Ureter (tissue), 1 donor: ENCODE data around the gene PPP4C. TPM values are rescaled to one million over a fixed set of nuclear protein-coding genes. Genes with fewer than 3 reads are reported as not detected.
"Not testable (repeated sequence)": the region's sequence is repeated elsewhere in the genome, so short reads cannot be mapped to it uniquely, and the experiment has no call there.

Source experiments
- DNase-seq: peaks from one replicate; pipeline ENCODE4 v3.0.0-alpha.2; 2020; ENCODE audit warnings: low spot score
- total RNA-seq: library from RNA; stranded (reverse); gene quantifications from one replicate; pipeline ENCODE4 v1.2.4, GENCODE V29; 2023
- donor health status: DM: yes; HTN: yes; CAD: no.

The PPP4C gene
- total RNA-seq = 88.9 TPM

DNA sequence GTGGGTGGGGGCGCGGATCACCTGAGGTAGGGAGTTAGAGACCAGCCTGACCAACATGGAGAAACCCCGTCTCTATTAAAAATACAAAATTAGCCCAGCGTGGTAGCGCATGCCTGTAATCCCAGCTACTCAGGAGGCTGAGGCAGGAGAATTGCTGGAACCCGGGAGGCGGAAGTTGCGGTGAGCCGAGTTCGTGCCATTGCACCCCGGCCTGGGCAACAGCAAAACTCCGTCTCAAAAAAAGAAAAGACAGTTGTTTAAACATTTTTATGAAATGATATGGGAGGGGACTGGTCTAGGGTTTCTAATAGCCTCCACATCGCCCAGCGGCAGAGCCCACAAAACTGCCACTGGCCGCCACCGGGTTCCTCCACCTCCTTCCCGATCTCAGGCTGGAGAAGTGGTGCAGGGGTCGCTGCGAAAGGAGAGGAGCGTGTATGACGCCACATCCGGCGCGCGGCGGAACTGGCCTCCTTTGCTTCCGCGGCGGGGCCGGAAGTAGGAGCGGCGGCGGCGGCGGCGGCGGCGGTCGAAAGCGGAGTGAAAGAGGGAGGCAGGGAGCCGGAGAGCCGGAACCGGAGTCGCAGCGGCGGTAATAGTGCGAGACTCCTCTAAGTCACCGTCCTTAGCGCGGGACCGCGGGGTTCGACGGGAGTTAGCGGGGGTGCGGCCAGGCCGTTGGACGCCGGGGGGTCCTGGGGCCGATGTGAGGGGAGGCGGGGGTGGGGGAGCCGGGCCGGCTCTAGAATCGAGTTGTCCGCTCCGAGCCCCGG, at the start of gene PPP4C:
Gene PPP4C, plus strand, starts transcription at position 492 of the 773 bp plus-strand sequence. CDS start 384 bp downstream, outside the sequence.
- DNase-seq = peak; percentile 92

- no peak for DNase-seq
Measured at GRCh38 chr16:30026449-30026848, 49.3 kb upstream of the PPP4C start.

GRCh38 chr16:30027588-30028437, 48.0 kb upstream of the PPP4C start:
- no peak for DNase-seq

- no peak for DNase-seq
Measured at GRCh38 chr16:30028438-30029076, 47.2 kb upstream of the PPP4C start.

DNA sequence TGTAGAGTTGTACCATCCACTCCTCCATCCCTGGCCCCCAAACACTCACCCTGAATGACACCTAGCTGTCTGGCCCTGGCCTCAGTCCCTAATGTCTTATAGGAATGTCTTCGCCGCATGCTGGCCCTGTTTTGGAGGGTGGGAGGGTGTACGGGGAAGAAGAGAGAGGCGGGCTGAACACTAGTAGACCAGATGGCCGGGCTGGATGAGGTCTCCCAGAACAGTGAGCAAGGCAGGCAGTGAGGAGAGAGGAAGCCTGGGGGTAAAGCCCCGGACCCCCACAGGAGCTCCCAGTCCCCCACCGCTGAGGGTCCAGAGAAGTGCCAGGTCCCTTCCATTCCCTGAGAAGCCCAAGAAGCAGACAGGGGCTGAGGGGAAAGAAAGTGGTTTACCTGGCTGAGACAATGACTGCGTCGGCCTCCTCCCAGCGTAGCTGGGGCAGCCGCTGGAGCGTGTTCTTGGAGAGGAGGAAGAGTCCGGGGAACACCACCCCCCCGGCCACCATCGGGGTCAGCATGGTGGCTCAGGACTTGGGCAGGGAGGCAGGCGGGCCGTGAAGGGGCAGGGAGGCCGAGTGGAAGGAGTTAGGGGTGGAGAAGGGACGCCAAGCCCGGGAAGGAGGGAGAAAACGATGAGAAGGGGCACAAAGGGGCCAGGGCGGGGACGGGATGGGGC, 45.6 kb upstream of the PPP4C start:
- DNase-seq = no peak

GRCh38 chr16:30030841-30031413, 44.9 kb upstream of the PPP4C start, which contains the start of gene TLCD3B:
TLCD3B (minus strand) TSS chr16:30031271; CDS start chr16:30030527, 744 bp downstream.
- no peak for DNase-seq

DNA sequence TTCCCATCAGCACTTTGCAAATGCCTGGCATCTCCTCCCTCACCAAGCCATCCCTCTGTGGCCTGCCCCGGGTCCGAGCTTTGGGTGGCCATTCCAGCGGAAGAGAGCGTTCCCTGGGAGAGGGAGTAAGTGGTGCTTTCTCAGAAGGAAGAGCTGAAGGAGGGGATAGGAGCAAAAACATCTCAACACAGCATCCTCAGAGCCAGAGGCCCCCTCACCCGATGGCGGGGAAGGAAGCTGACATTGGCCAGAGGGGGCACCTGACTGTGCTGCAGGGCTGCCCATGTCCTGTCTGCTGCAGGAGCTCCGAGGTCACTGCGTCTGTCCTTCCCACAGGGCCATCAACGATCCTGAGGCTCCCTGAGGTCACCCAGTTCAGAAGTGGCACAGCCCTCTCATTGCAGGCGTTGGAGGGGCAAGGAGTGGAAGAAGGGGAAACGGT, 44.3 kb upstream of the PPP4C start:
- no peak for DNase-seq

DNA sequence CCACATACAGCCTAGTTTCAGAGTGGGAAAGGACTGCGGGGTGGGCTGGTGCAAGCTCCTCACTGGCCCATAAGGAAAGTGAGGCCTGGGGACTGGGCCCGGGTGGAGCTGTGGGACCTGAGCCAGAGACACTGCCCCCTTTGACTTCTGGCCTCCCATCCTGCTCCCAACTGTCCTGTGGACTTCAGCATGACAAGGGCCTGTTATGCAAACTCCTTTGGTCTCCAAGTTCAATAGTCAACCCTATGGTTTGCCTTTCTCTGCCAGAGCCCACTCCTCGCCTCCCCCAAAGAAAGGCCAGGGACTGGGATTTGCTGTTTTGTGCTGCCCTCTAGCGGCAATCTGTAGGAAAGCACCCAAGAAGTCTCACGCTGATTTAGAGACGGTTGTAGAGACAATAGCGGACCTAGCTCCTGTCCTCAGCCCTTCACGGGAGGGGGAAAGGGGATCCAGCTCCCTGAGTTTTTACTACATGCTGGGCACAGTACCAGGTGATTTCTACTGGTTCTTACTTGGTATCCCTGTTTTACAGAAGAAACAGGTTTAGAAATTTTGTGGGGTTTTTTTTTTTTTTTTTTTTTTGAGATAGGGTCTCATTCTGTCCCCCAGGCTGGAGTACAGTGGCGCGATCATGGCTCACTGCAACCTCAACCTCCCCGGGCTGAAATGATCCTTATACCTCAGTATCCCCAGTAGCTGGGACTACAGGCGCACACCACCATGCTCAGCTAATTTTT, 43.5 kb upstream of the PPP4C start:
- DNase-seq = no peak

- DNase-seq = no peak
Measured at GRCh38 chr16:30033270-30033669, 42.5 kb upstream of the PPP4C start.

DNA sequence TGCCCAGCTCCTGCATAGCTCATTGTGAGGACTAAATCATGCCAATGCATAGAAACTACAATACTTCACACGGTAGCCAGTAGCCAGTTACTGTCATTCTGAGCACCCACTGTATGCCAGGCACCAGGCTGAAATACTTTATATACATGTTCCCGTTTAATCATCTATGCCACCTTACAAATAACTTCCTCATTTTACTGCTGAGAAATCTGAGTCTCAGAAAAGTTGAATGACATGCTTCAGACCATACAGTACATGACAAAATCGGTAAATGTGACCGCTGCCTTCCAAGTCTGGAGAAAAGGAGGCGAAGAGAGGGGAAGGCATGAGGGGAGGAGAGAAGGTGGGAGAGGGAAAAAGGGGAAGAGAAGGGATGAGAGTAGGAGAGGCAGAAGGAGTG, 35.6 kb upstream of the PPP4C start:
- DNase-seq = no peak

- DNase-seq = not testable (repeated sequence)
Measured at GRCh38 chr16:30040690-30041089, 35.1 kb upstream of the PPP4C start.

- DNase-seq = no peak
Measured at GRCh38 chr16:30041841-30042240, 34.0 kb upstream of the PPP4C start.

DNA sequence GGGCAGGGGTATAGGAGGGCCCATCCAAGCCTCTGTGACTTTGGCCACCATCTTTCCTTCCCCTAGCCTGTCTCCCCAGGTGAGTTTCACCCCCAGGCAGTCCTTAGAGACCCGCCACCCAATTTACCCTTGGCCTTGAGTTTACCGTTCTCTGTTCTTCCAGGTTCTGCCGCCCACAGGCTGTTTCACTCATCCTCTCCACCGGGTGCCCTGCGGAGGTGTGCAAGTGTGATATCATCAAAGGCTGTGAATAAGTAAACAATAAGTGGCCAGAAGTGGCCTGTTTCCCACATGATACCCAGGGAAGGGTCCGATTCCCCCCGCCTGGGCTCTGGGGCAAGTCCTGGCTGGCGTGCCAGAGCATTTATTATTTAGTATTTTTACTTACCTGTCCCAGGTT, 29.6 kb upstream of the PPP4C start:
- no peak for DNase-seq

- no peak for DNase-seq
Measured at GRCh38 chr16:30046588-30046987, 29.2 kb upstream of the PPP4C start.

DNA sequence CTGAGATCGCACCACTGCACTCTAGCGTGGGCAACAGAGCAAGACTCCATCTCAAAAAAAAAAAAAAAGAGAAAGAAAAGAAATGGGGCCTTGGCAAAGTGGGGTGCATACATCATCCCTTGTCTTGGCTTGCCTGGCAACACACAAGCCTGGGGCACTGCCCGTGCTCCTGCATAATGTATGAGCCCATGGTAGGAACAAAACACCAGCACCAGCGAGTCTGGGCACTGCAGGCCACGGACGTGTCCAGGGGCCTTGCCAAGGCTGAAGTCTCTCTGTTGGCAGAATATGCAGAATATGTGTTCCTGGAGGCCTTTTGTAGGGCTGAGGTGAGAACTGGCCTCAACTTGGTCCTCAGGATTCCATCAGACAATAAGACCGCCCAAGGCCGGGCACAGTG, 25.9 kb upstream of the PPP4C start:
- DNase-seq = no peak

GRCh38 chr16:30051518-30051917, 24.3 kb upstream of the PPP4C start:
- no peak for DNase-seq

DNA sequence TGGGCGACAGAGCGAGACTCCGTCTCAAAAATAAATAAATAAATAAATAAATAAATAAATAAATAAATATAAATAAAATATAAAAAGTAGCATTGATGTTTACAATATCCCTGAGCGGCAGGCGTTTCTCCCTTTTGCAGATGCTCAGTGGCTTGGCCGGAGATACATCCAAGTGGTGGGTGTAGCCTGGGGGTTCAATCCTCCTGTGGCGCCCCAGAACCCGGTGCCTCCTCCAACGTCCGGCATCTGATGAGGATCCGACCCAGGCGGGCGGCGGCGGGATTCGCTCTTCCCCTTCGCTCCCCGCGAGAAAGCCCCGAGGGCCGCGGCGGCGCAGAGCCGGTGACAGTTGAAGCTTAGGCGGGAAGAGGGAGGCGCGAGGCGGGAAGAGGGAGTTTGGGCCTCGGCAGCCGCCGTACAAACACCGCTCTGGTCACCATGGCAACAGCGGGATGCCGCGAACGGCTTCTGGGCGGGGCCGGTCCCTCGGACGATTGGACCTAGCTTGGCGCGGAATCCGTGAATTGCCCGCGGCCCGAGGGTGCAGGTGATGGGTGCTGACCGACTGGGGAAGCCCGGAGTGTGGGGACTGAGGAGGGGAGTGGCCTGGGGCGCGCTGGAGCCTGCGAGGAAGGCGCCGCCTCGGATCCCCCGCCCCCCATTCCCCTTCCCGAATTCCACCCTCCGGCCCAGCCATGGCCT, 23.0 kb upstream of the PPP4C start:
- peak; percentile 95 for DNase-seq

DNA sequence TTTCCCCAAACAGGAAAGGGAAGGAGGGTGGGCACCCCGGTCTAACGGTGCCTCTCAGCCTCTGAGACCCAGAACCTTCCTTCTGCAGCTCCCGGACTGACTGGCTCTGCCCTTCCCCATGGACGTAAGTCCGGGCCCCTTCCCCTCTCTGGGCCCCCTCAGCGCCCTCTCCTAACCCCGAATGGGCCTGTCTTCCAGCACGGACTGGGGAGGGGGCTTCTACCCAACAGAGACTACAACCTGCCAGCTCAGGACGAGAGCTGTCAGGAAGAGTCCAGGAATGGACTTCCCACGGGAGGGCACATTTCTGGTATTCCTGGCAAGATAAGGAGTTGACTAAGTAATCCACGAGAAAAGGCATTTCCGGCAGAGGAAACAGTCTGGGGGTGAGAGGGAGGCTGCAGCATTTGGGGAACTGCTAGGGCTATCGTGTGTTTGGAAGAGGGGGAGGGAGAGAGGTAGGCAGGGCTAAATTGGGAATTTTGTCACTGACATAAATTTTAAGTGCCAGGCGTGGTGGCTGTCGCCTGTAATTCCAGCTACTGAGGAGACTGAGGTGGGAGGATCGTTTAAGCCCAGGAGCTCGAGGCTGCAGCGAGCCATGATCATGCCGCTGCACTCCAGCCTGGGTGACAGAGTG, 22.3 kb upstream of the PPP4C start:
- DNase-seq = no peak

DNA sequence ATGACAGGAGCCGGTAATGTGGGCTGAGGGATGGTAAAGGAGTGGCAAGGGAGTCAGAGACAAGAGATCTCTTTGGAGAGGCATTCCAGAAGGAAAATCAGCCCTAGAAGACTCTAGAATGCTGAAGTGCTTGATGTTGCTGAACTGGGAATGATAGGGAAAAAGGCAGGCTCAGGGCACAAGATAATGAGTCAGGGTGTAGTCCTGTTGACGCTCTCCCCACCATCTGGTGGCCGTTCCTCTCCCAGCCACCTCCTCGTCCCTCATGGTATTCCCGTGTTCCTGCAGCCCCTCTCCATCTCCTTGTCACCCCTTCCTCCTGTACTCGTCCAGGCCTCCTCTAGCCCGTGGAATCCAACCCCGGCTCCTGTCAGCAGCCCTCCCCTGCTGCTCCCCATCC, 21.3 kb upstream of the PPP4C start:
- DNase-seq = no peak
